ENCODE results near the gene LIMS3. TPM values are rescaled to one million over a fixed set of nuclear protein-coding genes. Genes with fewer than 3 reads are reported as not detected.
A peak's percentile ranks its signal among the peaks of the same experiment; 100 is the strongest.
"Not testable (repeated sequence)": the region's sequence is repeated elsewhere in the genome, so short reads cannot be mapped to it uniquely, and the experiment has no call there.

The LIMS3 gene
- total RNA-seq, 1 experiment from 2014 or later: 0.26 TPM

- H3K9me2 ChIP-seq (replicated peaks; ENCODE audit: low read length); H2AFZ ChIP-seq (ENCODE audit: low read length); ATAC-seq; POLR2A ChIA-PET (ENCODE audit: unreplicated experiment); H3K4me1 ChIP-seq (ENCODE audit: insufficient read depth, low read length); BruUV-seq (replicated peaks); H4K20me1 ChIP-seq (ENCODE audit: low read length); DNase-seq; H3K79me2 ChIP-seq (ENCODE audit: low read length); H3K27me3 ChIP-seq (ENCODE audit: low read length); H3K27ac ChIP-seq (ENCODE audit: low read length); CTCF ChIA-PET; H3K4me2 ChIP-seq (ENCODE audit: low read length); intact Hi-C loops (cut with micrococcal nuclease); H3K9me3 ChIP-seq (ENCODE audit: low read length); H3K9ac ChIP-seq (ENCODE audit: low read length); H3F3A ChIP-seq (ENCODE audit: low read length, unreplicated experiment); H3K36me3 ChIP-seq (ENCODE audit: low read depth, low read length); H3K4me3 ChIP-seq (ENCODE audit: low read length): not testable (repeated sequence)
These were observed 26.0 kb downstream of the LIMS3 start for GRCh38 chr2:109924481-109924880.

GRCh38 chr2:109927803-109928202 lies 29.3 kb downstream of the LIMS3 start:
- H4K20me1 ChIP-seq (ENCODE audit: low read length); H3K27ac ChIP-seq (ENCODE audit: low read length); H3K79me2 ChIP-seq (ENCODE audit: low read length); H3K27me3 ChIP-seq (ENCODE audit: low read length); BruUV-seq (replicated peaks); intact Hi-C loops (cut with micrococcal nuclease); CTCF ChIA-PET; H3K9me3 ChIP-seq (ENCODE audit: low read length); H3K9ac ChIP-seq (ENCODE audit: low read length); H3K4me1 ChIP-seq (ENCODE audit: insufficient read depth, low read length); H3K9me2 ChIP-seq (replicated peaks; ENCODE audit: low read length); H3K4me3 ChIP-seq (ENCODE audit: low read length); H2AFZ ChIP-seq (ENCODE audit: low read length); DNase-seq; H3K4me2 ChIP-seq (ENCODE audit: low read length); POLR2A ChIA-PET (ENCODE audit: unreplicated experiment); H3K36me3 ChIP-seq (ENCODE audit: low read depth, low read length); H3F3A ChIP-seq (ENCODE audit: low read length, unreplicated experiment): not testable (repeated sequence)
- ATAC-seq: peak; percentile 80

GRCh38 chr2:109929222-109929621 lies 30.7 kb downstream of the LIMS3 start:
- H3K4me3 ChIP-seq (ENCODE audit: low read length); ATAC-seq; H3K4me1 ChIP-seq (ENCODE audit: insufficient read depth, low read length); H3K79me2 ChIP-seq (ENCODE audit: low read length); H3K4me2 ChIP-seq (ENCODE audit: low read length); POLR2A ChIA-PET (ENCODE audit: unreplicated experiment); H3K9me2 ChIP-seq (replicated peaks; ENCODE audit: low read length); H3K9me3 ChIP-seq (ENCODE audit: low read length); H3K27ac ChIP-seq (ENCODE audit: low read length); CTCF ChIA-PET; H3K9ac ChIP-seq (ENCODE audit: low read length); H4K20me1 ChIP-seq (ENCODE audit: low read length); H3K36me3 ChIP-seq (ENCODE audit: low read depth, low read length); intact Hi-C loops (cut with micrococcal nuclease); BruUV-seq (replicated peaks); H2AFZ ChIP-seq (ENCODE audit: low read length); H3F3A ChIP-seq (ENCODE audit: low read length, unreplicated experiment); DNase-seq; H3K27me3 ChIP-seq (ENCODE audit: low read length): not testable (repeated sequence)

GRCh38 chr2:109936534-109936933 lies 38.0 kb downstream of the LIMS3 start:
- intact Hi-C loops (cut with micrococcal nuclease): not testable (repeated sequence)

GRCh38 chr2:109945362-109945761 lies 46.9 kb downstream of the LIMS3 start:
- DNase-seq; H3K9me3 ChIP-seq (ENCODE audit: low read length); H4K20me1 ChIP-seq (ENCODE audit: low read length); H2AFZ ChIP-seq (ENCODE audit: low read length); H3K4me1 ChIP-seq (ENCODE audit: insufficient read depth, low read length); intact Hi-C loops (cut with micrococcal nuclease); H3K27ac ChIP-seq (ENCODE audit: low read length); H3K4me2 ChIP-seq (ENCODE audit: low read length); H3K79me2 ChIP-seq (ENCODE audit: low read length); CTCF ChIA-PET; ATAC-seq; H3K9ac ChIP-seq (ENCODE audit: low read length); BruUV-seq (replicated peaks); H3K36me3 ChIP-seq (ENCODE audit: low read depth, low read length); H3K27me3 ChIP-seq (ENCODE audit: low read length); H3F3A ChIP-seq (ENCODE audit: low read length, unreplicated experiment); H3K4me3 ChIP-seq (ENCODE audit: low read length); POLR2A ChIA-PET (ENCODE audit: unreplicated experiment); H3K9me2 ChIP-seq (replicated peaks; ENCODE audit: low read length): not testable (repeated sequence)

More at GRCh38 chr2:109936534-109936933, 38.0 kb downstream of the LIMS3 start:
- DNase-seq; BruUV-seq (replicated peaks); POLR2A ChIA-PET (ENCODE audit: unreplicated experiment); H3K4me3 ChIP-seq (ENCODE audit: low read length); H3K4me1 ChIP-seq (ENCODE audit: insufficient read depth, low read length); H4K20me1 ChIP-seq (ENCODE audit: low read length); H3K9ac ChIP-seq (ENCODE audit: low read length); H3K27me3 ChIP-seq (ENCODE audit: low read length); H3K36me3 ChIP-seq (ENCODE audit: low read depth, low read length); H3K79me2 ChIP-seq (ENCODE audit: low read length); CTCF ChIA-PET; H3K4me2 ChIP-seq (ENCODE audit: low read length); H3K27ac ChIP-seq (ENCODE audit: low read length); H2AFZ ChIP-seq (ENCODE audit: low read length); H3K9me2 ChIP-seq (replicated peaks; ENCODE audit: low read length); H3K9me3 ChIP-seq (ENCODE audit: low read length); H3F3A ChIP-seq (ENCODE audit: low read length, unreplicated experiment): not testable (repeated sequence)
- ATAC-seq: peak; percentile 51; the same call in 1 of the 2 replicates

- H3K4me1 ChIP-seq (ENCODE audit: insufficient read depth, low read length); POLR2A ChIA-PET (ENCODE audit: unreplicated experiment); H3K9me2 ChIP-seq (replicated peaks; ENCODE audit: low read length); CTCF ChIA-PET; H3K36me3 ChIP-seq (ENCODE audit: low read depth, low read length); H3K9ac ChIP-seq (ENCODE audit: low read length); H2AFZ ChIP-seq (ENCODE audit: low read length); H3K9me3 ChIP-seq (ENCODE audit: low read length); H3K4me2 ChIP-seq (ENCODE audit: low read length); H3F3A ChIP-seq (ENCODE audit: low read length, unreplicated experiment); H3K4me3 ChIP-seq (ENCODE audit: low read length); H3K27ac ChIP-seq (ENCODE audit: low read length); DNase-seq; H4K20me1 ChIP-seq (ENCODE audit: low read length); H3K79me2 ChIP-seq (ENCODE audit: low read length); intact Hi-C loops (cut with micrococcal nuclease); BruUV-seq (replicated peaks); ATAC-seq; H3K27me3 ChIP-seq (ENCODE audit: low read length): not testable (repeated sequence)
These were observed 48.9 kb downstream of the LIMS3 start for GRCh38 chr2:109947262-109947958.

GRCh38 chr2:109947959-109948520 lies 49.6 kb downstream of the LIMS3 start:
- H3K36me3 ChIP-seq (ENCODE audit: low read depth, low read length); H4K20me1 ChIP-seq (ENCODE audit: low read length); H3K4me3 ChIP-seq (ENCODE audit: low read length); H3K79me2 ChIP-seq (ENCODE audit: low read length); H3K4me1 ChIP-seq (ENCODE audit: insufficient read depth, low read length); DNase-seq; H2AFZ ChIP-seq (ENCODE audit: low read length); H3K27me3 ChIP-seq (ENCODE audit: low read length); H3K4me2 ChIP-seq (ENCODE audit: low read length); H3K9me2 ChIP-seq (replicated peaks; ENCODE audit: low read length); H3K9ac ChIP-seq (ENCODE audit: low read length); intact Hi-C loops (cut with micrococcal nuclease); H3F3A ChIP-seq (ENCODE audit: low read length, unreplicated experiment); H3K27ac ChIP-seq (ENCODE audit: low read length); BruUV-seq (replicated peaks); H3K9me3 ChIP-seq (ENCODE audit: low read length); POLR2A ChIA-PET (ENCODE audit: unreplicated experiment); ATAC-seq; CTCF ChIA-PET: not testable (repeated sequence)

Measured in PC-3 (cell line).